HepG2 (cell line): ENCODE data around the gene ID3. TPM values are rescaled to one million over a fixed set of nuclear protein-coding genes. Genes with fewer than 3 reads are reported as not detected.

ENCODE experiments used
- BRCA1 ChIP-seq: sonication (generic); formaldehyde crosslinking; IDR thresholded peaks from 2 replicates; pipeline ENCODE4 v1.4.0; 2020; ENCODE audit warnings: missing genetic modification reagents
- DR1 ChIP-seq: sonication (generic); formaldehyde crosslinking; IDR thresholded peaks from 2 replicates; pipeline ENCODE4 v1.8.0; 2021; ENCODE audit warnings: mild to moderate bottlenecking, missing genetic modification reagents, inconsistent platforms
- GFI1 ChIP-seq: sonication (generic); formaldehyde crosslinking; IDR thresholded peaks from 2 replicates; pipeline ENCODE4 v1.5.0; 2020; ENCODE audit warnings: missing genetic modification reagents, mild to moderate bottlenecking, borderline replicate concordance
- LRRFIP1 ChIP-seq: sonication (generic); formaldehyde crosslinking; conservative IDR thresholded peaks from 2 replicates; pipeline ENCODE4 v1.4.0; 2020; ENCODE audit warnings: missing genetic modification reagents
- MLLT10 ChIP-seq: sonication (generic); formaldehyde crosslinking; IDR thresholded peaks from 2 replicates; pipeline ENCODE4 v1.4.0; 2020; ENCODE audit warnings: missing genetic modification reagents
- MLXIP ChIP-seq: sonication (generic); formaldehyde crosslinking; IDR thresholded peaks from 2 replicates; pipeline ENCODE4 v1.9.0; 2021; ENCODE audit warnings: missing genetic modification reagents, borderline replicate concordance
- MNT ChIP-seq: fragments of 450-650 bp; IDR thresholded peaks from 2 replicates; pipeline ENCODE4 v1.6.1; 2016
- ONECUT2 ChIP-seq: sonication (generic); formaldehyde crosslinking; IDR thresholded peaks from 2 replicates; pipeline ENCODE4 v1.4.0; 2020; ENCODE audit warnings: missing genetic modification reagents
- PHF21A ChIP-seq: sonication (generic); formaldehyde crosslinking; IDR thresholded peaks from 2 replicates; pipeline ENCODE4 v1.5.0; 2020; ENCODE audit warnings: mild to moderate bottlenecking, missing genetic modification reagents
- ZIK1 ChIP-seq: sonication (generic); formaldehyde crosslinking; IDR thresholded peaks from 2 replicates; pipeline ENCODE4 v1.5.0; 2020; ENCODE audit warnings: mild to moderate bottlenecking, low read depth, missing genetic modification reagents, borderline replicate concordance
- ZNF230 ChIP-seq: sonication (generic); formaldehyde crosslinking; IDR thresholded peaks from 2 replicates; pipeline ENCODE4 v1.4.0; 2020; ENCODE audit warnings: mild to moderate bottlenecking, missing genetic modification reagents
- ZNF441 ChIP-seq: sonication (generic); formaldehyde crosslinking; IDR thresholded peaks from 2 replicates; pipeline ENCODE4 v1.7.0; 2021; ENCODE audit warnings: missing genetic modification reagents, borderline replicate concordance
- ZNF556 ChIP-seq: sonication (generic); formaldehyde crosslinking; IDR thresholded peaks from 2 replicates; pipeline ENCODE4 v1.4.0; 2020; ENCODE audit warnings: mild to moderate bottlenecking, missing genetic modification reagents, borderline replicate concordance
- ZNF557 ChIP-seq: sonication (generic); formaldehyde crosslinking; IDR thresholded peaks from 2 replicates; pipeline ENCODE4 v1.4.0; 2020; ENCODE audit warnings: missing genetic modification reagents
- ZNF703 ChIP-seq: sonication (generic); formaldehyde crosslinking; IDR thresholded peaks from 2 replicates; pipeline ENCODE4 v1.5.1; 2020; ENCODE audit warnings: missing genetic modification reagents, mild to moderate bottlenecking, moderate library complexity, borderline replicate concordance
- polyA plus RNA-seq, 8 experiments: library from polyadenylated mRNA; depleted of rRNA in 3 of 8; stranded (reverse) in 7 of 8; unstranded in 1 of 8; fragments of >200 nt; fragmentation: Illumina TruSeq in 4 of 8; extraction: Trizol in 4 of 8; gene quantifications; 2 replicates each; pipeline versions ENCODE4 v1.2.1 to v1.2.3, GENCODE V29; 2011 to 2016; ENCODE audit warnings: low read depth in 4 of 8, missing spikeins in 1 of 8, mixed read lengths in 1 of 8; ENCODE audit not compliant: insufficient read depth in 1 of 8
- total RNA-seq, 5 experiments: library from RNA; depleted of rRNA; stranded (reverse); fragments of >200 nt; fragmentation: Illumina TruSeq; extraction: Trizol; gene quantifications; 2 replicates each; pipeline ENCODE4 v1.2.3, GENCODE V29; 2016; ENCODE audit warnings: low read depth in 1 of 5
- TF ChIP-seq, protein P1 (sequence below): sonication (generic); formaldehyde crosslinking; IDR thresholded peaks from 2 replicates; pipeline ENCODE4 v1.5.1; 2020; ENCODE audit warnings: missing genetic modification reagents, mild to moderate bottlenecking, borderline replicate concordance

ID3 gene
- total and polyA plus RNA-seq, 2 of the 13 experiments (the other 11 are each of a cell fraction or from before 2014, with no cell fraction given), result 64.8 to 115 TPM

- TF ChIP-seq LRRFIP1 (CRISPR knock-in tag) (no peak), MLXIP (CRISPR knock-in tag) (no peak), MLLT10 (CRISPR knock-in tag) (no peak), ZNF441 (CRISPR knock-in tag) (no peak), ONECUT2 (CRISPR knock-in tag) (no peak), GFI1 (CRISPR knock-in tag) (0 out of 2 replicates have a peak, but pooled peaks have one; percentile 51), BRCA1 (CRISPR knock-in tag) (no peak), ZNF703 (no peak), ZNF556 (CRISPR knock-in tag) (no peak), MNT (no peak), ZNF557 (CRISPR knock-in tag) (0 out of 2 replicates have a peak, but pooled peaks have one; percentile 33), DR1 (CRISPR knock-in tag) (no peak), PHF21A (CRISPR knock-in tag) (peak; percentile 79), ZIK1 (CRISPR knock-in tag) (peak; percentile 65; the same call in 1 of the 2 replicates), ZNF230 (CRISPR knock-in tag) (no peak)
- TF ChIP-seq, protein P1, sequence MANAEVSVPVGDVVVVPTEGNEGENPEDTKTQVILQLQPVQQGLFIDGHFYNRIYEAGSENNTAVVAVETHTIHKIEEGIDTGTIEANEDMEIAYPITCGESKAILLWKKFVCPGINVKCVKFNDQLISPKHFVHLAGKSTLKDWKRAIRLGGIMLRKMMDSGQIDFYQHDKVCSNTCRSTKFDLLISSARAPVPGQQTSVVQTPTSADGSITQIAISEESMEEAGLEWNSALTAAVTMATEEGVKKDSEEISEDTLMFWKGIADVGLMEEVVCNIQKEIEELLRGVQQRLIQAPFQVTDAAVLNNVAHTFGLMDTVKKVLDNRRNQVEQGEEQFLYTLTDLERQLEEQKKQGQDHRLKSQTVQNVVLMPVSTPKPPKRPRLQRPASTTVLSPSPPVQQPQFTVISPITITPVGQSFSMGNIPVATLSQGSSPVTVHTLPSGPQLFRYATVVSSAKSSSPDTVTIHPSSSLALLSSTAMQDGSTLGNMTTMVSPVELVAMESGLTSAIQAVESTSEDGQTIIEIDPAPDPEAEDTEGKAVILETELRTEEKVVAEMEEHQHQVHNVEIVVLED, result peak; percentile 59
Measured at GRCh38 chr1:23558140-23558871, 995 bp downstream of the ID3 start (continued).
